ENCODE data around the gene GAS1. TPM values are rescaled to one million over a fixed set of nuclear protein-coding genes. Genes with fewer than 3 reads are reported as not detected.

The GAS1 gene
- total and polyA plus RNA-seq, 2 of the 4 experiments (the other 2 are of a cell fraction): 1.8 to 2.2 TPM

DNA sequence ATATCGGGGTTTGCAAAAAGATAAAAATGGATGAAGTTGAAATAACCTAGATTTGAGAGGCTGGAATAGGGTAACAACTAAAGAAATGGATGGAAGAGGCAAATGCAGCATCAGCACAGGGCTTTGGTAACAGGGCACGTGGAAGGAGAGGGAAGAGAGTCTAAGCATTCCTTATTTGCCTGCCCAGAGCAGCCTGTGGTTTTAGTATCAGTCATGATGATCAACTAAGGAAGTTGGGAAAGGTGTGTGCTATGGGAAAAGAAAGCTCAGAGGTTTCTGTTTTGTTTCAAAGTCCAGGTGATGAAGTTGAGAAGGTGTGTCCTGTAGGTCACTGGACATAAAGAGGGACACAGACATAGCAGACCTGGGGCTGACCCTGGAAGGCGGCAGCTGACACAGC is 28.8 kb downstream of the GAS1 start:
- ChIA-PET POLR2A (ENCODE audit: unreplicated experiment) (no interaction called here), CTCF (interaction anchor here (1.0 kb wide), 1 partner anchor 46 kb away, joined by 3 read pairs; no protein-coding TSS in a partner anchor)
- Histone ChIP-seq H4K8ac (ENCODE audit: low read depth in 2 of 2, low read length in 2 of 2) (no peak overlapping the region), H3K79me1 (ENCODE audit: low read depth in 1 of 2, low read length in 2 of 2) (no peaks in the 10 kb centered on the region), H3K23ac (ENCODE audit: low read depth, low read length) (no peak overlapping the region), H2AK9ac (replicated peaks; ENCODE audit: low read depth, low read length, poor library complexity) (no peak overlapping the region), H3K4ac (ENCODE audit: low read depth, low read length) (no peak overlapping the region), H2BK15ac (ENCODE audit: low read depth, low read length) (no peak overlapping the region), H3K27me3 (ENCODE audit: control insufficient read depth, insufficient read depth, low read length) (peaks cover 6% of the 10 kb centered on the region; the same call in 1 of the 2 replicates), H4K20me1 (ENCODE audit: insufficient read depth, low read length) (no peaks in the 10 kb centered on the region), H3K18ac (ENCODE audit: low read depth, low read length) (no peak overlapping the region), H3K9me1 (ENCODE audit: insufficient read depth, low read length) (no peaks in the 10 kb centered on the region), H3K27ac (ENCODE audit: insufficient read depth, low read length) (no peak overlapping the region), H2AK5ac (ENCODE audit: low read depth, low read length) (no peak overlapping the region), H3K4me3 (ENCODE audit: insufficient read depth, low read depth, low read length) (no peak overlapping the region), H2BK120ac (ENCODE audit: low read depth, low read length) (no peak overlapping the region), H3K4me1 (ENCODE audit: control insufficient read depth, insufficient read depth, low read length) (no peaks in the 10 kb centered on the region), H3K9ac (ENCODE audit: low read depth, low read length) (no peak overlapping the region), H3K14ac (replicated peaks; ENCODE audit: low read depth, low read length) (no peak overlapping the region), H4K5ac (ENCODE audit: low read depth, low read length) (no peak overlapping the region), H4K91ac (ENCODE audit: insufficient read depth, low read depth, low read length) (no peak overlapping the region), H2BK5ac (ENCODE audit: low read depth, low read length, poor library complexity, severe bottlenecking) (no peak overlapping the region), H2BK20ac (ENCODE audit: low read depth, low read length) (no peak overlapping the region), H3K9me3 (ENCODE audit: control insufficient read depth, insufficient read depth, low read length) (no peaks in the 10 kb centered on the region), H3K36me3 (ENCODE audit: control insufficient read depth, insufficient read depth, low read length) (no peaks in the 10 kb centered on the region), H2AFZ (replicated peaks; ENCODE audit: low read length, poor library complexity) (no peak overlapping the region), H3K56ac (ENCODE audit: extremely low read depth, insufficient read depth, low read length) (no peak overlapping the region), H3K4me2 (ENCODE audit: low read depth, low read length) (no peak overlapping the region)
- WGBS, 2 experiments (ENCODE audit: extremely low coverage in 2 of 2, insufficient read length in 1 of 2): 17% methylated on average over 1 of the region's 3 CpGs; no CpG with 5 or more reads in 1 of the 2 experiments
- TF ChIP-seq NFE2L2 (IDR thresholded peaks at IDR 0.05; ENCODE audit: low read depth, low read length) (no peak), SMC3 (IDR thresholded peaks at IDR 0.05; ENCODE audit: low read depth, low read length) (no peak)
- in situ Hi-C loops (cut with MboI; ENCODE audit: low sequenced_read_pairs): no loop called here
- no TSS peak for BruUV-seq (replicated peaks)
- dilution Hi-C loops (cut with HindIII; ENCODE audit: low sequenced_read_pairs, unreplicated experiment): no loop called here
- ATAC-seq (ENCODE audit: low read depth): no peak
- intact Hi-C loops (cut with micrococcal nuclease): no loop called here
- no peak for DNase-seq

Data from IMR-90 (cell line).